Heart left ventricle (tissue), 16 donors: ENCODE results near the gene SRC. TPM values are rescaled to one million over a fixed set of nuclear protein-coding genes. Genes with fewer than 3 reads are reported as not detected.

Experiments used
- ATAC-seq, 4 donors: fragments of 200-7000 bp; cut with Tn5 transposase; one replicate each; pipeline ENCODE4 v1.9.1; 2020 to 2022; ENCODE audit warnings: moderate library complexity in 4 of 4, mild to moderate bottlenecking in 3 of 4, moderate number of reproducible peaks in 1 of 4
- DNase-seq, 5 donors: peaks; one replicate each; pipeline ENCODE4 v3.0.0-alpha.2; 2020
- H3K27ac ChIP-seq, 12 donors: fragments of 200-600 bp; sonication (generic) in 4 of 12; one replicate each; pipeline versions ENCODE4 v1.5.0 to v1.8.0; 2016 to 2022; ENCODE audit warnings: mild to moderate bottlenecking in 2 of 12
- H3K27me3 ChIP-seq, 9 donors: fragments of 200-600 bp; sonication (generic) in 2 of 9; one replicate each; pipeline versions ENCODE4 v1.5.1 to v1.8.0; 2016 to 2022; ENCODE audit warnings: mild to moderate bottlenecking in 3 of 9
- H3K36me3 ChIP-seq, 9 donors: fragments of 200-600 bp; sonication (generic) in 2 of 9; one replicate each; pipeline versions ENCODE4 v1.5.0 to v1.8.0; 2018 to 2022; ENCODE audit warnings: mild to moderate bottlenecking in 2 of 9
- H3K4me1 ChIP-seq, 12 donors: fragments of 200-600 bp; sonication (generic) in 4 of 12; one replicate each; pipeline versions ENCODE4 v1.5.0 to v1.8.0; 2016 to 2022; ENCODE audit warnings: mild to moderate bottlenecking in 3 of 12
- H3K4me3 ChIP-seq, 12 donors: fragments of 200-600 bp; sonication (generic) in 4 of 12; one replicate each; pipeline versions ENCODE4 v1.5.0 to v1.8.0; 2017 to 2022; ENCODE audit warnings: mild to moderate bottlenecking in 9 of 12, moderate library complexity in 4 of 12
- H3K9me3 ChIP-seq, 12 donors: fragments of 200-600 bp; sonication (generic) in 4 of 12; one replicate each; pipeline versions ENCODE4 v1.5.0 to v1.8.0; 2016 to 2022; ENCODE audit warnings: mild to moderate bottlenecking in 1 of 12
- CTCF ChIP-seq, 12 donors: fragments of 200-600 bp; sonication (generic) in 4 of 12; IDR thresholded peaks; one replicate each; pipeline versions ENCODE4 v1.5.0 to v1.8.0; 2018 to 2022; ENCODE audit warnings: antibody characterized with exemption in 12 of 12, mild to moderate bottlenecking in 5 of 12
- POLR2A ChIP-seq, 2 donors: fragments of 450-650 bp; IDR thresholded peaks; one replicate each; pipeline ENCODE4 v1.6.1; 2017; ENCODE audit warnings: antibody characterized with exemption in 2 of 2, mild to moderate bottlenecking in 2 of 2, moderate library complexity in 2 of 2
- WGBS, 4 donors: extraction: QIAGEN DNeasy Blood & Tissue Kit in 2 of 4; methylation state at CpG; one replicate each; pipeline versions ENCODE4 v1.1.5 to v1.1.7; 2013 to 2018; 5-methylcytosine and 5-hydroxymethylcytosine counted together
- intact Hi-C, 10 donors: fragments of 100-400 bp; cut with DNase I; formaldehyde crosslinking; loops; one replicate each; pipeline versions ENCODE4 v1.11.1 to v1.14.2; 2022
- polyA plus RNA-seq, 2 donors: library from polyadenylated mRNA; stranded (reverse); fragments of 200-250 nt; gene quantifications; one replicate each; pipeline ENCODE4 v1.2.3, GENCODE V29; 2013
- total RNA-seq, 9 donors: library from RNA; depleted of rRNA in 2 of 9; stranded (reverse); fragments of >200 nt in 2 of 9; fragmentation: NEBNext Ultra II Directional in 3 of 9; extraction: Animal tissue kit (Norgen Biotek cat#: 25700) in 3 of 9; gene quantifications; one replicate each; pipeline versions ENCODE4 v1.1.0 to v1.2.4, GENCODE V29; 2016 to 2023
- donor health status: ischemic (EF 13 %, LVEDD 7.1; RV severe dilation, severe dysfunction).
- donor health status: healthy with polysubstance abuse.
- donor health status: DM: no; HTN: yes; CAD: no.
- donor health status: DM: no; HTN: no; CAD: no.
- donor health status: ischemic (EF 25% LVEDD 6.9; RV normal size, moderate dysfunction).
- donor health status: ischemic (EF 25% LVEDD 5.7; RV mildly dilated, moderate dysfunction).
- donor health status: healthy.
- donor health status: DM: yes; HTN: yes; CAD: no.
- donor health status: ischemic (EF 35%, LVEDD 5.7; RV mildly dilated, moderate dysfunction).
- donor health status: nonischemic (EF 11% LVEDD 7.7; RV severe dilation, severe dysfunction).
- donor health status: DM: yes; HTN: yes; CAD: no.
- donor health status: PGD.
- donor health status: ischemic (EF 29% LVEDD 5.4; RV normal size, mild dysfunction).
- donor health status: nonischemic (EF 23%, LVEDD 6.1; RV moderate dilation, normal function).

SRC gene
- total and polyA plus RNA-seq, 11 donors: 2.5 to 19.9 (median 5.1) TPM

- Histone ChIP-seq H3K27ac (no peak overlapping the region), H3K4me1 (peaks cover 0 to 15% (median 0%) of the 10 kb centered on the region in 12 donors), H3K27me3 (no peaks in the 10 kb centered on the region), H3K4me3 (no peak overlapping the region), H3K36me3 (peaks cover 0 to 19% (median 2%) of the 10 kb centered on the region in 9 donors), H3K9me3 (no peaks in the 10 kb centered on the region)
- TF ChIP-seq CTCF (IDR thresholded peaks at IDR 0.05) (no peak), POLR2A (IDR thresholded peaks at IDR 0.05) (no peak)
- intact Hi-C loops: no loop called here
- ATAC-seq (no peak), DNase-seq (no peak)
- WGBS, 4 donors: 85 to 89% (median 86%) methylated on average over 25 to 30 of the region's 30 CpGs
These were observed 52.2 kb downstream of the SRC start for GRCh38 chr20:37397954-37398749.

- H3K4me1 ChIP-seq: peaks cover 0 to 15% (median 0%) of the 10 kb centered on the region in 12 donors
- peaks cover 0 to 24% (median 2%) of the 10 kb centered on the region in 9 donors for H3K36me3 ChIP-seq
- ATAC-seq (no peak), DNase-seq (no peak)
- no peaks in the 10 kb centered on the region for H3K27me3 ChIP-seq
- no peak overlapping the region for H3K27ac ChIP-seq
- intact Hi-C loops: no loop called here
- WGBS, 4 donors: 80 to 85% (median 83%) methylated on average over 15 of the region's 15 CpGs
- H3K4me3 ChIP-seq: no peak overlapping the region
- H3K9me3 ChIP-seq: no peaks in the 10 kb centered on the region
- TF ChIP-seq CTCF (IDR thresholded peaks at IDR 0.05) (no peak), POLR2A (IDR thresholded peaks at IDR 0.05) (no peak)
These were observed 53.0 kb downstream of the SRC start for GRCh38 chr20:37398750-37399621.

GRCh38 chr20:37401282-37401929 is 55.5 kb downstream of the SRC start:
- WGBS, 4 donors: 93 to 98% (median 94%) methylated on average over 8 to 9 of the region's 9 CpGs
- no peak for DNase-seq
- Histone ChIP-seq H3K27ac (no peak overlapping the region), H3K36me3 (peaks cover 0 to 21% (median 2%) of the 10 kb centered on the region in 9 donors), H3K4me3 (no peak overlapping the region), H3K27me3 (no peaks in the 10 kb centered on the region), H3K4me1 (peaks cover 0 to 6% (median 3%) of the 10 kb centered on the region in 12 donors), H3K9me3 (no peaks in the 10 kb centered on the region)
- intact Hi-C loops: loop anchor here in 1 of 10 donors (10.0 kb wide), 1 partner anchor 123 kb away; the partner anchor contains the start of genes BLCAP and NNAT
- TF ChIP-seq CTCF (IDR thresholded peaks at IDR 0.05) (no peak), POLR2A (IDR thresholded peaks at IDR 0.05) (no peak)
- no peak for ATAC-seq
